Cardiac atrium fibroblast (primary cell): ENCODE measurements around the gene FBN3. TPM values are rescaled to one million over a fixed set of nuclear protein-coding genes. Genes with fewer than 3 reads are reported as not detected.

Experiments used
- total RNA-seq: library from RNA; depleted of rRNA; stranded (reverse); fragments of >200 nt; gene quantifications from 2 replicates; pipeline ENCODE4 v1.2.3, GENCODE V29; 2015

Gene FBN3
- not detected in 2 replicates for total RNA-seq

GRCh38 chr19:8149261-8150094 is at the start of gene FBN3:
Gene FBN3, minus strand, starts transcription at chr19:8149592. Its CDS starts 2,112 bp downstream, at chr19:8147480.

DNA sequence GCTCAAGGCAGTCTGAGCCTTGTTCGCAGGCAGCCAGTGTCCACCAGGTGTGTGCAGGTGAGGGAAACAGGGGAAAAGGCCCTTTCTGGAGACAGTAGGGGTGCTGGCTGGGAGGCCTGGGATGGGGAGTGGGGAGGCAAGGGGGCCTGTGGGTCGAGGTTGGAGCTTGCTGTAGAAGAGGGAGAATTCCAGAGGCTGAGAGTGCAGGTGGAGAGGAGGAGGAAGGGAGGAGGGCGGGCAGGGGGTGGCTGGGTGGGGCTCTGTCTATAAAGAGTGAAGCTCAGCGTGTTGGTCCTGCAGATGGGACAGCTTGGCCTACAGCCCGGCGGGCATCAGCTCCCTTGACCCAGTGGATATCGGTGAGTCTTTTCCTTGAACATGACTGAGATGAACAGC is 96.9 kb downstream of the FBN3 start, which contains the start of gene CCL25:
CCL25 (plus strand) TSS at position 297 of the 396 bp plus-strand sequence. CDS start 290 bp downstream, outside the sequence.

Other genes with a start within 250 kb of the FBN3 start
- 8.5 and 10.0 TPM in 2 replicates for gene MAP2K7, start 245.7 kb downstream of the FBN3 start, total RNA-seq
- 0.16 TPM in 1 of 2 replicates, not detected in the other for gene TGFBR3L, start 234.8 kb downstream of the FBN3 start, total RNA-seq
- gene SNAPC2, start 229.3 kb downstream of the FBN3 start, total RNA-seq = 31.8 and 34.7 TPM in 2 replicates
- gene CTXN1, start 223.5 kb downstream of the FBN3 start, total RNA-seq = 0.18 and 1.8 TPM in 2 replicates
- gene TIMM44, start 205.9 kb downstream of the FBN3 start, total RNA-seq = 41.0 and 45.7 TPM in 2 replicates
- gene ELAVL1, start 144.0 kb downstream of the FBN3 start, total RNA-seq = 21.7 and 28.2 TPM in 2 replicates
- not detected in 2 replicates for gene CCL25, start 96.8 kb downstream of the FBN3 start, total RNA-seq
- gene CERS4, start 59.8 kb upstream of the FBN3 start, total RNA-seq = 10.3 and 14.3 TPM in 2 replicates
- gene CD320, start 158.8 kb upstream of the FBN3 start, total RNA-seq = 66.4 and 99.0 TPM in 2 replicates
- 47.5 and 63.2 TPM in 2 replicates for gene NDUFA7, start 171.8 kb upstream of the FBN3 start, total RNA-seq
- gene RPS28, start 171.9 kb upstream of the FBN3 start, total RNA-seq = 414 and 638 TPM in 2 replicates
- 0.81 and 1.1 TPM in 2 replicates for gene KANK3, start 193.7 kb upstream of the FBN3 start, total RNA-seq
- 290 and 481 TPM in 2 replicates for gene ANGPTL4, start 214.6 kb upstream of the FBN3 start, total RNA-seq
- gene RAB11B, start 240.8 kb upstream of the FBN3 start, total RNA-seq = 22.6 and 44.9 TPM in 2 replicates